SK-MEL-5 (cell line): ENCODE results near the gene LHPP. TPM values are rescaled to one million over a fixed set of nuclear protein-coding genes. Genes with fewer than 3 reads are reported as not detected.

Source experiments
- DNase-seq: peaks from one replicate; pipeline ENCODE4 v3.0.0-alpha.2; 2016; ENCODE audit warnings: low read depth, low spot score
- in situ Hi-C: cut with HindIII; loops from 2 replicates; pipeline ENCODE4 v1.10.0; 2016; ENCODE audit warnings: low sequenced_read_pairs, high pct_unique_total_duplicates, low pct_unique_long_range_greater_than_20kb
- total RNA-seq: library from RNA; depleted of rRNA; stranded (reverse); fragments of >200 nt; shearing (Covaris generic); gene quantifications from 2 replicates; pipeline ENCODE4 v1.2.3, GENCODE V29; 2014; rRNA removed

Gene LHPP
- total RNA-seq, 1 experiment from 2014 or later: 4.7 TPM

DNA sequence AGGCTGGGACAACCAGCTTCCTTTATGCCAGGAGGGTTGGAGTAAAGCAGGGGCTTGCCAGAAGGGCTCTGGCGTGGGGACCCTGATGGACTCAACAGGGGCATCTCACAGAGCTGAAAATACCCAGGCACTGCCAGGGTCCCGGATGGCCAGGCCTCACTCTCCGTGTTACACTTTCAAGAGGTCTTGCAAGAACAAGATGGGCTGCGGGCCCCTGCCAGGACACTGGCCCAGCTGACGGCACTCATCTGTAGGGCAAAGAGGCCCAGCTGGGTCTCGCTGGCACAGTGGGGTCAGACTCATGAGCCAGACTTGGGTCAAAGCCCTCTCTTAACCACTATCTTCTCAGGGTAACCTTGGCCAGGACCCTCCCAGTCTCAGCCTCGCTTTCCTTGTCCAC is 191.7 kb downstream of the LHPP start:
- in situ Hi-C loops: no loop called here
- no peak for DNase-seq

DNA sequence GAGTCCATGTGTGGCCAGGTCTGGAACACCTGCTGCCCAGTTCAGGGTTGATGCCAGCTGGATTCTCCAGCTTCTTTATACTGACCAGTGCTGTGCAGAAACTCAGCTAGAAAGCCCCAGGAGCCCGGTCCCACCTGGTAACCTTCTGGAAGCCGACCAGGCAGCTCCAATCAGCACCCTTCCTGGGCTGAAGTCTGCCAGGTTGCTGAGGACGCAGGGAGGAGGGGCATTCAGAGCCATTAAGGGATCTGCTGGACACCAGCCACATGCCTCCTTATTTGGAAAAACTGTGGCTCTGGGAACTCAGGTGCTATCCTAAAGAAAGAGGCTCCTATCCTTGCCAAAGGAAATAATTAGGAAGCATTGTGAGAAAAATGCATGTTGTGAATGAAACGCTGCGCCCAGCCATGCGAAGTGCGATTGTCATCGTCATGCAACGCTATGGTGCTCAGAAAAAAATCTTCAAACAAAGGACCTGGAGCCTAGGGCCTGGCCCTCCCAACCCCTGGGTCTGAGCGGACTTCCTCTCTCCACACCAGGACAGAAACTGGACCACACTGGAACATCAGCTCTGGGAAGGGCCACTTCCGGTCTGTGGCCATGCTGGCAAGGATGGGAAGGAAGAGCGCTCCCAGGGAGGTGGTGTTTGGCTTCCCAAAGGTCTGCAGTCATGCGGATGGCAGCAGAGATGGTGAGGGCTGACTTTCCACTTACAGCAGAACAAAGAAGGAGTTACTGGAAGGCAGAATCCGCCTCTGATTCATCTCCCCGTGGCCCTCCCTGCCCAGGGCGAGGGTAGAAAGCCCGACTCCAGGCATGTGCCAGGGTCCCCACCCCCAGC is 192.4 kb downstream of the LHPP start:
- in situ Hi-C loops: no loop called here
- peak; percentile 42 for DNase-seq

DNA sequence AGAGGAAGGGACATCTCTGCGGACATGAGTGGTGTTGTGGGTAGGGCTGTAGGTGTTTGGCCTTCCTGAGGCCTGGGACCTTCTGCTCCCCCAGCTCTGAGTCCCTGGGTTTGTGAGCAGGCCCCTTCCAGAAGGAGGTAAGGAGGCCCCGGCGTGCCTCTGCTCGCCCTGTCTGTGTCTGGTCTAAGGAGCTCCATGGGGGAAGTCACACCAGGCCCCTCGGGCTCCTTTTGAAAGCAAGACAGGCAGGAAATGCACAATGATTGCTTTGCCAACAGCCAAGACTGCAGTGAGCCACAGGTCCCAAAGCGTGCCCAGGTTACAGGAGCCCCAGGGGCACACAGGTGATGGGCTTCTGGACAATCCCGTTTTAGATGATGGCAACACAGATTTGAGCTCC is 193.1 kb downstream of the LHPP start:
- in situ Hi-C loops: no loop called here
- DNase-seq: no peak

DNA sequence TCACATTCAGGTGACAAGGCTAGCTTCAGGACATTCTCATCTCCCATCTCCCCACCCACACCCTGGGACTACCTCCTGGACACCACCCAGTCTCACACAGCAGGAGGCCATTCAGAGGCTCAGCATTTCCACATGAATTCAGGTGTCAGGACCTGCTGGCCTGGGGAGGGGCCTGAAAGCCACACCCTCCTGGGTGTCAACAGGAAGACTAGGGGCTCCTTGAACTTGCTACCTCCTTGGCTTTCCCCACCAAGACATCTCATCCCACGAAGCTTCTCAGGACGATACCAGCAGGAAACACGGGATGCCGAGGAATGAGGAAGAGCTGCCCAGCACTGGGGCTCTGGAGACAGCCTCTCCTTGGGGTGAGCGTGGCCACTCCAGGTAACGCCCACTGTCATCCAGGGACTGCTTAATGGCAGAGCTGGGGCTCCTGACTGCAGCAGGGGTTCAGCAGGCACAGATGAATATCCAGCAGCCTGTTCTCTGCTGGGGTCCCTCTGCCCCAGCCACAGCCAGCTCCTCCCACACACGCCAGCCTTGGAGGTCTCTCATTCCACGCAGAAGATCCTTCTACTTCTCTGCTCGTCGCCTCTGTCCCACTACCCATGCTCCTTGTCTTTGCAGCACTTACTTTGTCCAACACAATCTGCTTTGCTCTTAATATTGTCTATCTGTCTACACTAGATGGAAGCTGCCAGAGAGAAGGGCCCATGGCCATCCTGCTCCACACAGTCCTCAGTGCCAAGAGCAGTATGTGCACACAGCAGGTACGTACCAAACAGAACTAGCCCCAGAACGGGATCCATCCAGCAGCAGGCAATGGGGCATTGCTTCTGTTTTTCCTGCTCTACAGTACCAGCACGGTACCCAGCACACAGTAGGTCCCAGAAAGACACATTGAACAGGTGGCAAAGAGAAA is 193.8 kb downstream of the LHPP start:
- in situ Hi-C loops: no loop called here
- DNase-seq: no peak

DNA sequence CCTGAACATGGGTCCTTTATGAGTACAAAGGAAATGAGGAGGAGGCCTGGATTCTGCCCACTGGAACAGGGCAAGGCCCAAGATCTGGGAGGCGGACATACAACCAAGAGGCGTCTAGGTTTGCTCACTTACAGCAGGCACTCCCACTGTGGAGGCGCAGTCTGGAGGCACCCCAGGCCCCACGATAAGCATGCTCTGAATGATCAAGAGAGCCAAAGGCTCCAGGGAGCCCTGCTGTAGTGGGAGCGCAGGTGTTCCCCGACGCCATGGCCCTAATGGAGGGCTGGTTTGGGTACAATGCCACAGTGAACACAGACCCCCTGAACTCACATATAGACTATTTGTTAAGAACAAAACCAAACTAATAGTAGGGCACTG is 194.5 kb downstream of the LHPP start:
- in situ Hi-C loops: no loop called here

DNA sequence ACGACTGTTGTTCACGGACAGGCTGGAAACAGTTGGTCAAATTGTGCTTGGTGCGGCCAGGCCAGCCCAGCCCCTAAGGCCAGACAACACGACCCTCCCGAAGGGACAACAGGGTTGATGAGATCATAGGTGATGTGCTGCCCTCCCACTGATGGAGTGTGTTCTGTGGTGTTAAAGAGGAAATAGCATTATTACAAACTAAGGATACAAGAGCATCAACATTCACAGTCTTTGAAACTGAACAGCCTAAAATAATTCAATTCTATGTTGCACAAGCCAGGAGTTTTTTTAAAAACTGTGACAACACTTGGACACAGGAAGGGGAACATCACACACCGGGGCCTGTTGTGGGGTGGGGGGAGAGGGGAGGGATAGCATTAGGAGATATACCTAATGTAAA is 194.9 kb downstream of the LHPP start:
- in situ Hi-C loops: no loop called here
- no peak for DNase-seq

More for the DNA sequence above, 194.5 kb downstream of the LHPP start:
- DNase-seq: no peak

DNA sequence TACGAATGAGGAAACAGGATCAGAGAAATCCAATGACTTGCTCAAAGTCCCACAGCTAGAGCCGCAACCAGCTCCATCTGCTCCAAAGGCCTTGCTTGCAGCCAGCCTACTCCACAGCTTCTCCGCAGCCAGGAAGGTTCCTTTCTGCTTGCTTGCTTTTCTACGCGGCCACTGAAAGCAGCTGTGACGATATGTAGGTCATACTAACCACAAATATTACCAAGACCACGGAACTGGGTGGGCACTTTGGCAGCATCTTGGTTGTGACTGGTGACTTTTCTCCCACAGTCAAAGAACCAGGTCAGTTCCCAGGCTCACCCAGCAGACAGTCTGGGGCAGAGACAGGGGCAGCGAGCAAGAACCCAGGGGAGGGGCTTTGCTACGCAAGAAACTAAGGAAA is 196.2 kb downstream of the LHPP start:
- in situ Hi-C loops: no loop called here
- DNase-seq: no peak

DNA sequence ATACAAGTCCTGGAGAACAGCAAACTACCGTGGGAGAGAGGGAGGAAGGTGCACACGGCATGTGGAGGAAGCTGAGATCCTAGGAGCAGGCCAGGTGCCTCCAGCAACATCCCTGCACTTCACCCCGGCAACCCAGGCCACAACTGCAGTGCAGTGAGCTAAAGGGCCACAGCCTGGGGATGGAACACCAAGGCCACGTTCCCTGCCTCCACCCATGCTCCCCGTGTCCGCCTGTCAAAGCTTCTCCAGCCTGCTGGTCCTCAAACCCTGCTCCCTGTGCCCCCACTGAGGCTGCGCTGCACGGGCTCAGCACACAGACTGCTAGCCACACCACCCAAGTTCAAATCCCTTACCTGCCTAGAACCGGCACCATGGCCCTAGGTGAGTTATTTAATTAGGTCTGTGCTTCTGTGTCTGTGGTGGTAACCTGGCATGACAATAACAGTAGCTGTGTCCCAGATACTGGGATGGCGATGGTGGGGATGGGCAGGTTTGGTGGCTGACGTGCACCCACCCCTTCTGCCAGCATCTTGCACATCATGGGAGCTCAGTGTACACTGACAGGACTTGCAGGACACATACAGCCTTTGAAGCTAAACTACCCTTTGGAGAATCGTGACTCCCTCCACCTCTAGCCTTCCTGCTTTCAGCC is 197.1 kb downstream of the LHPP start:
- in situ Hi-C loops: no loop called here
- no peak for DNase-seq

DNA sequence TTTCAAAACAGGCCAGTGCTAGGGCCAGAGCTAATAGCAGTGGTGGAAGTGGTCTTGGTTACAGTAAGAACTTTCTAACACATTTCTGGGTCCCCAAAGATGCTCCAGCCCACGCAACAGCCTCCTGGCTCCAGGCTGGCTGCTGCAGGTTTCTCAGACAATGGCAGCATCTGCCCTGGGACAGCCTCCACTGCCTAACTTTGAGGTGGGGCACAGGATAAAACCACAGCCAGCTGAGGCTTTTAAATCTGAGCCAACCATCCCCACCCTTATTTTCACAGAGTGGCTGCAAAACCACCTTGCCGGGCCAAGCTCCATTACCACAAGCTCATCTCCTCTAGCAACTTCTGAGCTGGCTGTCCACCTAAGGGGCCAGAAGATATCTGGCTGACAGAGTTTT is 197.8 kb downstream of the LHPP start:
- DNase-seq: no peak
- in situ Hi-C loops: no loop called here

DNA sequence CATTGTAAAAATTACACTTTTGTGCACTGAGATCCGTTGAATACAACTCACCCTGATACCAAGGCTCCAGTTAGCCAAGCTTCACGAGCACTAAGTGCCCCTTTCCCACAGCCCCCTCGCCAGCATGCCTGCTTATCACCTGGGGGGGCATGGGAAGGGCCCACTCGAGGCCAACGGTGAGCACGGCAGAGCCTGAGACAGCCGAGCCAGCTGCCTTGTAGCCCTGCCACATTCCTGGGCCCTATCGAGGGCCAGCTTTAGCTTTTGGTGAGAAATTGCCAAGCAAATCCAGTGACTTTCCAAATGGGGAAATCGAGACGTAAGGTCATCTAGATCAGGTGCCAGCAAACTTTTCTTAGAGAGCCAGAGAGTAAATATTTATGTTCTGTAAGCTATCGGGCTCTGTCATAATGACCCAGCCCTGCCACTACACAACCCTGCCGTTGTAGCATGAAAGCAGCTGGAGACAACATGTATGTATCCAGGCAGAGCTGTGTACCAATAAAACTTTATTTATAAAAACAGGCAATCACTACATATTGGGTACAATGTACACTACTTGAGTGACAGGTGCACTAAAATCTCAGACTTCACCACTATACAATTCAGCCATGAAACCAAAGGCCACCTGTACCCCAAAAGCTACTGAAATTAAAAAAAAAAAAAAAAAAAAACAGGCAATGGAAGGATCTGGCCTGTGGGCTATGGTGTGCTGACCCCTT is 198.9 kb downstream of the LHPP start:
- no peak for DNase-seq
- in situ Hi-C loops: no loop called here

DNA sequence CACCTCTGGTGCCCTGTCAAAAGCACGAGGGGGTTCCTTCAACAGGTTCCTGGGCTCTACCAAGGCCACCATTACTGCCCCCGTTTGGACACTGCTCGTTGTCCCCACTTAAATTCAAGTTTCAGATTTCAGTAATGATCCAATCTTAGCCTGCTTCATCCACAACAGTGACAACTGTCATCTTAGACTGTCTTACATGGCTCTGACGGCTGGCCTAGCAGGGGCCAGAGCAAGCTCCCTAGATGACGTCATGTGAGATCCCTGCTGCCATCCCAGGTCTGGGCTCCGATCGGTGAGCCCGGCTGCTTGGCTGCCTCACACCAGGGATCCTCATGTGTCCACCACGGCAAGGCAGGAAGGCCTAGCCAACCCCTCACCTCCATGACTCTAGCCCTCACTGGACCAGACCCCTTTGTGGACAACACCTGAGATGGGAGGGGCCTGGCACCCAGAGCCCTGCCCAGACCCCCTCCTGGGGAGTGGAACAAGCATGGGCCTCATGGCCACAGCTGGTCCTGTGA is 200.1 kb downstream of the LHPP start:
- DNase-seq: no peak

DNA sequence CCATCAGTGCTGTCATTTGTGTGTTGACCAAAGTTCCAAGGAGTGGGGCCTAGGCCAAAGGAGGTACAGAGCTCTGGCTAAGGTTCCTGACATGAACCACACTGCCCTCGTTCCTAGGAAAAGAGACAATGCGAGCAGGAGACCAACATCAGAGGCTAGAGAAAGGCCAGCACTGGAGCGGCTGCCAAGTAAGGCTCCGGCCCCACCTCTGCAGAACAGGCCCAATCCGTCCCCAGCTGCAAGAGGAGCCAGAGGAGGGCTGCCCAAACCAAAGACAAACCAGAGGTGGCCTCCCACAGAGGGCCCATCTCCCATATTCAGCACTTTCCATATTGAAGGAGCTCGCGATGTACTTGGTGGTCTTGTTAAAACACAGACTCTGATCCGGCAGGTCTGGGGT is 201.6 kb downstream of the LHPP start:
- no peak for DNase-seq
- in situ Hi-C loops: no loop called here

More for the DNA sequence above, 200.1 kb downstream of the LHPP start:
- in situ Hi-C loops: no loop called here

Other genes with a start within 250 kb of the LHPP start
- 144 and 157 TPM in 2 replicates for gene OAT, start 42.9 kb upstream of the LHPP start, total RNA-seq
- 4.9 and 5.6 TPM in 2 replicates for gene NKX1-2, start 11.8 kb upstream of the LHPP start, total RNA-seq